ENCODE results near the gene EFNB2. TPM values are rescaled to one million over a fixed set of nuclear protein-coding genes. Genes with fewer than 3 reads are reported as not detected.

The EFNB2 gene
- total RNA-seq, 2 experiments from 2014 or later: 0.11 to 0.20 TPM

- peak within 1 kb of the TSS; percentile 94 for H3K27ac Mint-ChIP-seq
- intact Hi-C loops (cut with micrococcal nuclease): no loop called here
- peak; percentile 93 for DNase-seq
- peaks cover 40% of the 10 kb centered on the region for H3K36me3 Mint-ChIP-seq (ENCODE audit: low read depth)
- CTCF ChIA-PET: interaction anchor here (1.2 to 1.7 kb wide), 4 partner anchors 18 to 52 kb away, joined by 3 to 16 read pairs (median 3); partner anchors contain the start of gene EFNB2
- no peaks in the 10 kb centered on the region for H3K27me3 Mint-ChIP-seq
- peaks cover 2% of the 10 kb centered on the region for H3K9me3 Mint-ChIP-seq
- peaks cover 49% of the 10 kb centered on the region for H3K4me1 Mint-ChIP-seq (ENCODE audit: low read depth)
- ATAC-seq: peak; percentile 86
- POLR2A ChIA-PET: interaction anchor here (0.9 to 1.1 kb wide), 7 partner anchors 9 to 33 kb away, joined by 3 read pairs; no protein-coding TSS in a partner anchor
- H3K4me3 Mint-ChIP-seq: peak within 1 kb of the TSS; percentile 100
- TF ChIP-seq CTCF (IDR thresholded peaks at IDR 0.05): no peak
These were observed 32.2 kb upstream of the EFNB2 start, which contains the start of gene ARGLU1 for GRCh38 chr13:106567474-106568298. ARGLU1 (minus strand) TSS chr13:106568137; CDS start chr13:106567919, 218 bp downstream.

GRCh38 chr13:106566641-106567473 is 31.4 kb upstream of the EFNB2 start:
- H3K4me1 Mint-ChIP-seq (ENCODE audit: low read depth): peaks cover 55% of the 10 kb centered on the region
- H3K36me3 Mint-ChIP-seq (ENCODE audit: low read depth): peaks cover 35% of the 10 kb centered on the region
- peak overlapping the region; percentile 94 for H3K27ac Mint-ChIP-seq
- intact Hi-C loops (cut with micrococcal nuclease): no loop called here
- DNase-seq (peak; percentile 61), ATAC-seq (peak; percentile 32)
- H3K27me3 Mint-ChIP-seq: no peaks in the 10 kb centered on the region
- peaks cover 2% of the 10 kb centered on the region for H3K9me3 Mint-ChIP-seq
- ChIA-PET POLR2A (interaction anchor here (0.9 to 1.1 kb wide), 5 partner anchors 8 to 34 kb away, joined by 3 read pairs; no protein-coding TSS in a partner anchor), CTCF (interaction anchor here (1.4 to 4.5 kb wide), 3 partner anchors 17 to 53 kb away, joined by 3 to 28 read pairs (median 3); partner anchors contain the start of gene EFNB2)
- peak overlapping the region; percentile 100 for H3K4me3 Mint-ChIP-seq
- TF ChIP-seq CTCF (IDR thresholded peaks at IDR 0.05): no peak

- TF ChIP-seq CTCF (IDR thresholded peaks at IDR 0.05): no peak
- H3K27ac Mint-ChIP-seq: peak overlapping the region; percentile 63
- no peaks in the 10 kb centered on the region for H3K27me3 Mint-ChIP-seq
These were observed 29.8 kb upstream of the EFNB2 start for GRCh38 chr13:106565127-106565775.

GRCh38 chr13:106562301-106562700 is 26.8 kb upstream of the EFNB2 start:
- no peaks in the 10 kb centered on the region for H3K27me3 Mint-ChIP-seq
- ChIA-PET POLR2A (interaction anchor here (1.0 kb wide), 1 partner anchor 37 kb away, joined by 4 read pairs; no protein-coding TSS in a partner anchor), CTCF (interaction anchor here (1.3 kb wide), 1 partner anchor 58 kb away, joined by 5 read pairs; no protein-coding TSS in a partner anchor)
- H3K9me3 Mint-ChIP-seq: no peaks in the 10 kb centered on the region
- ATAC-seq: no peak
- no peak for DNase-seq
- no peak for TF ChIP-seq CTCF (IDR thresholded peaks at IDR 0.05)
- peaks cover 67% of the 10 kb centered on the region for H3K4me1 Mint-ChIP-seq (ENCODE audit: low read depth)
- intact Hi-C loops (cut with micrococcal nuclease): no loop called here
- H3K27ac Mint-ChIP-seq: peak overlapping the region; percentile 84
- peak overlapping the region; percentile 27 for H3K4me3 Mint-ChIP-seq
- H3K36me3 Mint-ChIP-seq (ENCODE audit: low read depth): peaks cover 51% of the 10 kb centered on the region

More at GRCh38 chr13:106565127-106565775, 29.8 kb upstream of the EFNB2 start:
- peaks cover 64% of the 10 kb centered on the region for H3K4me1 Mint-ChIP-seq (ENCODE audit: low read depth)
- ChIA-PET POLR2A (interaction anchor here (1.7 kb wide), 1 partner anchor 29 kb away, joined by 5 read pairs; no protein-coding TSS in a partner anchor), CTCF (interaction anchor here (1.1 to 4.5 kb wide), 2 partner anchors 30 to 55 kb away, joined by 3 to 28 read pairs; partner anchors contain the start of gene EFNB2)
- ATAC-seq: no peak
- H3K36me3 Mint-ChIP-seq (ENCODE audit: low read depth): peaks cover 34% of the 10 kb centered on the region
- intact Hi-C loops (cut with micrococcal nuclease): no loop called here
- H3K4me3 Mint-ChIP-seq: peak overlapping the region; percentile 100
- no peak for DNase-seq
- no peaks in the 10 kb centered on the region for H3K9me3 Mint-ChIP-seq

Data from activated CD8-positive, alpha-beta T cell treated with anti-CD3 and anti-CD28 coated beads for 36 hours (primary cell).